HepG2 (cell line): ENCODE measurements around the gene PIP5K1A. TPM values are rescaled to one million over a fixed set of nuclear protein-coding genes. Genes with fewer than 3 reads are reported as not detected.

Experiments used
- EP300 ChIP-seq, 3 experiments: sonication (generic) in 1 of 3; formaldehyde crosslinking in 1 of 3; IDR thresholded peaks; 2 replicates each; pipeline versions ENCODE4 v1.5.1 to v1.6.1; 2011 to 2020; ENCODE audit warnings: low read depth in 2 of 3, low read length in 2 of 3, borderline replicate concordance in 1 of 3, improper control_type of control experiment in 1 of 3, mild to moderate bottlenecking in 1 of 3, missing genetic modification reagents in 1 of 3, moderate library complexity in 1 of 3
- FOXO1 ChIP-seq: sonication (generic); formaldehyde crosslinking; IDR thresholded peaks from 2 replicates; pipeline ENCODE4 v1.4.0; 2020; ENCODE audit warnings: missing genetic modification reagents
- GATAD1 ChIP-seq: IDR thresholded peaks from 2 replicates; pipeline ENCODE4 v1.6.1; 2016; ENCODE audit warnings: missing genetic modification reagents, missing compliant biosample characterization
- IKZF4 ChIP-seq: sonication (generic); formaldehyde crosslinking; IDR thresholded peaks from 2 replicates; pipeline ENCODE4 v1.5.1; 2020; ENCODE audit warnings: borderline replicate concordance, mild to moderate bottlenecking, low read depth, missing genetic modification reagents; ENCODE audit errors: not compliant biosample characterization
- KLF6 ChIP-seq: IDR thresholded peaks from 2 replicates; pipeline ENCODE4 v1.8.0; 2016; ENCODE audit warnings: missing biosample characterization, missing genetic modification reagents
- NRL ChIP-seq: sonication (generic); formaldehyde crosslinking; IDR thresholded peaks from 2 replicates; pipeline ENCODE4 v1.5.0; 2020; ENCODE audit warnings: missing genetic modification reagents, mild to moderate bottlenecking, moderate library complexity, borderline replicate concordance
- SALL1 ChIP-seq: sonication (generic); formaldehyde crosslinking; IDR thresholded peaks from 2 replicates; pipeline ENCODE4 v1.8.0; 2022; ENCODE audit warnings: mild to moderate bottlenecking, missing genetic modification reagents
- TSC22D2 ChIP-seq: sonication (generic); formaldehyde crosslinking; IDR thresholded peaks from 2 replicates; pipeline ENCODE4 v1.5.1; 2020; ENCODE audit warnings: missing genetic modification reagents, mild to moderate bottlenecking, borderline replicate concordance
- ZNF20 ChIP-seq: sonication (generic); formaldehyde crosslinking; IDR thresholded peaks from 2 replicates; pipeline ENCODE4 v1.4.0; 2020; ENCODE audit warnings: mild to moderate bottlenecking, moderate library complexity, missing genetic modification reagents
- polyA plus RNA-seq, 8 experiments: library from polyadenylated mRNA; depleted of rRNA in 3 of 8; stranded (reverse) in 7 of 8; unstranded in 1 of 8; fragments of >200 nt; fragmentation: Illumina TruSeq in 4 of 8; extraction: Trizol in 4 of 8; gene quantifications; 2 replicates each; pipeline versions ENCODE4 v1.2.1 to v1.2.3, GENCODE V29; 2011 to 2016; ENCODE audit warnings: low read depth in 4 of 8, missing spikeins in 1 of 8, mixed read lengths in 1 of 8; ENCODE audit not compliant: insufficient read depth in 1 of 8
- total RNA-seq, 5 experiments: library from RNA; depleted of rRNA; stranded (reverse); fragments of >200 nt; fragmentation: Illumina TruSeq; extraction: Trizol; gene quantifications; 2 replicates each; pipeline ENCODE4 v1.2.3, GENCODE V29; 2016; ENCODE audit warnings: low read depth in 1 of 5
- TF ChIP-seq, protein P1 (sequence below): sonication (generic); formaldehyde crosslinking; IDR thresholded peaks from 2 replicates; pipeline ENCODE4 v1.4.0; 2020; ENCODE audit warnings: missing genetic modification reagents
- TF ChIP-seq, protein P2 (sequence below): IDR thresholded peaks from 2 replicates; pipeline ENCODE4 v1.6.1; 2012; ENCODE audit warnings: inconsistent platforms
- TF ChIP-seq, protein P3 (sequence below): sonication (generic); formaldehyde crosslinking; IDR thresholded peaks from 2 replicates; pipeline ENCODE4 v1.4.0; 2020; ENCODE audit warnings: low read depth, mild to moderate bottlenecking, missing genetic modification reagents
- TF ChIP-seq, protein P4 (sequence below): sonication (generic); formaldehyde crosslinking; IDR thresholded peaks from 2 replicates; pipeline ENCODE4 v1.4.0; 2020; ENCODE audit warnings: mild to moderate bottlenecking, missing genetic modification reagents

PIP5K1A gene
- total and polyA plus RNA-seq, 2 of the 13 experiments (the other 11 are each of a cell fraction or from before 2014, with no cell fraction given) = 45.3 to 65.1 TPM

GRCh38 chr1:151198254-151199127 lies at the start of gene PIP5K1A (continued):
- TF ChIP-seq, protein P1, sequence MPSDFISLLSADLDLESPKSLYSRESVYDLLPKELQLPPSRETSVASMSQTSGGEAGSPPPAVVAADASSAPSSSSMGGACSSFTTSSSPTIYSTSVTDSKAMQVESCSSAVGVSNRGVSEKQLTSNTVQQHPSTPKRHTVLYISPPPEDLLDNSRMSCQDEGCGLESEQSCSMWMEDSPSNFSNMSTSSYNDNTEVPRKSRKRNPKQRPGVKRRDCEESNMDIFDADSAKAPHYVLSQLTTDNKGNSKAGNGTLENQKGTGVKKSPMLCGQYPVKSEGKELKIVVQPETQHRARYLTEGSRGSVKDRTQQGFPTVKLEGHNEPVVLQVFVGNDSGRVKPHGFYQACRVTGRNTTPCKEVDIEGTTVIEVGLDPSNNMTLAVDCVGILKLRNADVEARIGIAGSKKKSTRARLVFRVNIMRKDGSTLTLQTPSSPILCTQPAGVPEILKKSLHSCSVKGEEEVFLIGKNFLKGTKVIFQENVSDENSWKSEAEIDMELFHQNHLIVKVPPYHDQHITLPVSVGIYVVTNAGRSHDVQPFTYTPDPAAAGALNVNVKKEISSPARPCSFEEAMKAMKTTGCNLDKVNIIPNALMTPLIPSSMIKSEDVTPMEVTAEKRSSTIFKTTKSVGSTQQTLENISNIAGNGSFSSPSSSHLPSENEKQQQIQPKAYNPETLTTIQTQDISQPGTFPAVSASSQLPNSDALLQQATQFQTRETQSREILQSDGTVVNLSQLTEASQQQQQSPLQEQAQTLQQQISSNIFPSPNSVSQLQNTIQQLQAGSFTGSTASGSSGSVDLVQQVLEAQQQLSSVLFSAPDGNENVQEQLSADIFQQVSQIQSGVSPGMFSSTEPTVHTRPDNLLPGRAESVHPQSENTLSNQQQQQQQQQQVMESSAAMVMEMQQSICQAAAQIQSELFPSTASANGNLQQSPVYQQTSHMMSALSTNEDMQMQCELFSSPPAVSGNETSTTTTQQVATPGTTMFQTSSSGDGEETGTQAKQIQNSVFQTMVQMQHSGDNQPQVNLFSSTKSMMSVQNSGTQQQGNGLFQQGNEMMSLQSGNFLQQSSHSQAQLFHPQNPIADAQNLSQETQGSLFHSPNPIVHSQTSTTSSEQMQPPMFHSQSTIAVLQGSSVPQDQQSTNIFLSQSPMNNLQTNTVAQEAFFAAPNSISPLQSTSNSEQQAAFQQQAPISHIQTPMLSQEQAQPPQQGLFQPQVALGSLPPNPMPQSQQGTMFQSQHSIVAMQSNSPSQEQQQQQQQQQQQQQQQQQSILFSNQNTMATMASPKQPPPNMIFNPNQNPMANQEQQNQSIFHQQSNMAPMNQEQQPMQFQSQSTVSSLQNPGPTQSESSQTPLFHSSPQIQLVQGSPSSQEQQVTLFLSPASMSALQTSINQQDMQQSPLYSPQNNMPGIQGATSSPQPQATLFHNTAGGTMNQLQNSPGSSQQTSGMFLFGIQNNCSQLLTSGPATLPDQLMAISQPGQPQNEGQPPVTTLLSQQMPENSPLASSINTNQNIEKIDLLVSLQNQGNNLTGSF = no peak
- TF ChIP-seq NRL (CRISPR knock-in tag) = no peak; the same call in 1 of the 2 replicates
- TF ChIP-seq TSC22D2 (CRISPR knock-in tag) = no peak
- no peak for TF ChIP-seq ZNF20
- TF ChIP-seq, protein P2, sequence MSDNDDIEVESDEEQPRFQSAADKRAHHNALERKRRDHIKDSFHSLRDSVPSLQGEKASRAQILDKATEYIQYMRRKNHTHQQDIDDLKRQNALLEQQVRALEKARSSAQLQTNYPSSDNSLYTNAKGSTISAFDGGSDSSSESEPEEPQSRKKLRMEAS = peak; percentile 87
- no peak for TF ChIP-seq FOXO1 (CRISPR knock-in tag)
- TF ChIP-seq IKZF4 (CRISPR knock-in tag) = peak; percentile 24
- TF ChIP-seq, protein P3, sequence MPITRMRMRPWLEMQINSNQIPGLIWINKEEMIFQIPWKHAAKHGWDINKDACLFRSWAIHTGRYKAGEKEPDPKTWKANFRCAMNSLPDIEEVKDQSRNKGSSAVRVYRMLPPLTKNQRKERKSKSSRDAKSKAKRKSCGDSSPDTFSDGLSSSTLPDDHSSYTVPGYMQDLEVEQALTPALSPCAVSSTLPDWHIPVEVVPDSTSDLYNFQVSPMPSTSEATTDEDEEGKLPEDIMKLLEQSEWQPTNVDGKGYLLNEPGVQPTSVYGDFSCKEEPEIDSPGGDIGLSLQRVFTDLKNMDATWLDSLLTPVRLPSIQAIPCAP = no peak
- no peak; the same call in 1 of the 2 replicates for TF ChIP-seq KLF6 (CRISPR knock-in tag)
- peak; percentile 83 for TF ChIP-seq SALL1 (CRISPR knock-in tag)
- TF ChIP-seq, protein P4, sequence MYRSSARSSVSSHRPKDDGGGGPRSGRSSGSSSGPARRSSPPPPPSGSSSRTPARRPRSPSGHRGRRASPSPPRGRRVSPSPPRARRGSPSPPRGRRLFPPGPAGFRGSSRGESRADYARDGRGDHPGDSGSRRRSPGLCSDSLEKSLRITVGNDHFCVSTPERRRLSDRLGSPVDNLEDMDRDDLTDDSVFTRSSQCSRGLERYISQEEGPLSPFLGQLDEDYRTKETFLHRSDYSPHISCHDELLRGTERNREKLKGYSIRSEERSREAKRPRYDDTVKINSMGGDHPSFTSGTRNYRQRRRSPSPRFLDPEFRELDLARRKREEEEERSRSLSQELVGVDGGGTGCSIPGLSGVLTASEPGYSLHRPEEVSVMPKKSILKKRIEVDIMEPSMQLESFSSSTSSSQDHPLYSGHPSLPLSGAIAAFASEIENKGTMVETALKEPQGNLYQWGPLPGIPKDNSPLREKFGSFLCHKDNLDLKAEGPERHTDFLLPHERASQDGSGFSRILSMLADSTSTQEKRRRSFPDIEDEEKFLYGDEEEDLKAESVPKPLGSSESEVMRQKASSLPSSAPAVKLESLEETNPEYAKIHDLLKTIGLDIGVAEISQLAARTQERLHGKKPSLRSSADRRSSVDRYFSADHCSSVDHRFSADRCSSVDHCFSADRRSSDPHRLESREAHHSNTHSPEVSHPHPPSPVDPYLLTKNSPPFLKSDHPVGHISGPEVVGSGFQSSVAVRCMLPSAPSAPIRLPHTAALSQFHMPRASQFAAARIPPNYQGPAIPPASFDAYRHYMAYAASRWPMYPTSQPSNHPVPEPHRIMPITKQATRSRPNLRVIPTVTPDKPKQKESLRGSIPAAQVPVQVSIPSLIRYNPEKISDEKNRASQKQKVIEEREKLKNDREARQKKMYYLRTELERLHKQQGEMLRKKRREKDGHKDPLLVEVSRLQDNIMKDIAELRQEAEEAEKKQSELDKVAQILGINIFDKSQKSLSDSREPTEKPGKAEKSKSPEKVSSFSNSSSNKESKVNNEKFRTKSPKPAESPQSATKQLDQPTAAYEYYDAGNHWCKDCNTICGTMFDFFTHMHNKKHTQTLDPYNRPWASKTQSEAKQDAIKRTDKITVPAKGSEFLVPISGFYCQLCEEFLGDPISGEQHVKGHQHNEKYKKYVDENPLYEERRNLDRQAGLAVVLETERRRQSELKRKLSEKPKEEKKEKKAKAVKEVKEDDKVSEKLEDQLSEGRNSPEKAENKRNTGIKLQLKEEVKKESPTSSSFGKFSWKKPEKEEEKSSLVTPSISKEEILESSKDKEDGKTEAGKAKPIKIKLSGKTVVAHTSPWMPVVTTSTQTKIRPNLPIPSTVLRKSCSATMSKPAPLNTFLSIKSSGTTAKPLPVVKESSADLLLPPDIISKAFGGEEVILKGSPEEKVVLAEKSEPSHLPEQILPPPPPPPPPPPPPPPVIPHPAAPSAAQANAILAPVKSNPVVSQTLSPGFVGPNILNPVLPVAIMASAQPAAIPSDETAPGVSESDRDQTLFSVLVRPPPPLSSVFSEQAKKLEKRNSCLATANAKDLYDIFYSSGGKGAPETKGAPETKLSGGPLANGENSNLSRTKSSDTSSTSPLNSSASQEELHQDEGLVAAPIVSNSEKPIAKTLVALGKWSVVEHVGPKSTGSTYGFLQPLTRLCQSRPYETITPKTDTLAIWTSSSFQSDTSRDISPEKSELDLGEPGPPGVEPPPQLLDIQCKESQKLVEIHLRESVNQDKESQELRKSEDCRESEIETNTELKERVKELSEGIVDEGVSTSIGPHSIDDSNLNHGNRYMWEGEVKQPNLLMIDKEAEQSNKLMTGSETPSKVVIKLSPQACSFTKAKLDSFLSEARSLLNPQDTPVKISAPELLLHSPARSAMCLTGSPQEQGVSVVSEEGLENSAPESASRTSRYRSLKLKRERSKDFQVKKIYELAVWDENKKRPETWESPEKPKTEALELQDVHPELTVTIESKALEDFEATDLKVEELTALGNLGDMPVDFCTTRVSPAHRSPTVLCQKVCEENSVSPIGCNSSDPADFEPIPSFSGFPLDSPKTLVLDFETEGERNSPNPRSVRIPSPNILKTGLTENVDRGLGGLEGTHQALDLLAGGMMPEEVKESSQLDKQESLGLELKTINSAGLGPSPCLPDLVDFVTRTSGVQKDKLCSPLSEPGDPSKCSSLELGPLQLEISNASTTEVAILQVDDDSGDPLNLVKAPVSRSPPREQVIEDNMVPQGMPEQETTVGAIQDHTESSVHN (CRISPR knock-in tag) = no peak; the same call in 1 of the 2 replicates
- TF ChIP-seq GATAD1 (CRISPR knock-in tag) = peak; percentile 89
- no peak for TF ChIP-seq EP300 (IDR thresholded peaks at IDR 0.05; ENCODE audit: low read depth in 2 of 2, low read length in 2 of 2)
- no peak for TF ChIP-seq EP300 (CRISPR knock-in tag; IDR thresholded peaks at IDR 0.05; ENCODE audit: borderline replicate concordance)
